GM21717 (cell line): ENCODE measurements around the gene PRKAR1B.

ENCODE experiments used
- ATAC-seq: cut with Tn5 transposase; IDR thresholded peaks from one replicate; pipeline ENCODE4 v1.9.1; 2021; ENCODE audit warnings: mild to moderate bottlenecking, moderate library complexity; ENCODE audit not compliant: unreplicated experiment

PRKAR1B gene

DNA sequence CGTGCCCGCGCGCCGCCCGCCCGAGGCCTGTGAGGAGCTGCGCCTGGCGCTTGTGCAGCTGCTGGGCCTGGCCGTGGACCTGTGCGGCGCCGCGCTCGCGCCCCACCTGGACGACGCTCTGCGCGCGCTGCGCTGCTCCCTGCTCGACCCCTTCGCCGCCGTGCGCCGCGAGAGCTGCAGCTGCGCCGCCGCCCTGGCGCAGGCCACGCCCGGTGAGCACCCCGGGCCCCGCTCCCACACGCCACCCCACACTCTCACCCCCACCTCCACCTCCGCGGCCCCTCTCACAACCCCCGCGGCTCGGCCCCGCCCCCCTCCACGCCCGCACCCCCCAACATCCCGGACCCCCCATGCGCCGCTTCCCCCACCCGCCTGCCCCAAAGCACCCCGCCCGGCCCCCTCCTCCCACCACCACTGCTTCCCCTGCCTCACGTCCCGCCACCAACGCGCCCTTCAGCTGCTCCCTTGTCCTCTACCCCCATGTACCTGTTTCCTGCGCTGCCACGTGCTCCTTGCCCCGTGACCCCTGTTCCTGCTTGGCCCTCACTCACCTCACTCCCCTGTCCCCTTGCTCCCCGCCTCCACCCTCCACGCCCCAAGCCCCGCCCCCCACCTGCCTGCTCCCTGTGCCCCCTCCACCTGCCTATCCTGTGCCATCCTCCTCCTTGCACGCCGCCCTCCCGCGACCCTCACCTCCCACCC, at the start of gene PRKAR1B:
TSS of gene PRKAR1B (minus strand) at position 178 of the 702 bp plus-strand sequence. CDS start 15,776 bp downstream, outside the sequence.
- ATAC-seq: peak; percentile 37

- ATAC-seq: no peak
These were observed 49.3 kb upstream of the PRKAR1B start for GRCh38 chr7:776381-776780.

DNA sequence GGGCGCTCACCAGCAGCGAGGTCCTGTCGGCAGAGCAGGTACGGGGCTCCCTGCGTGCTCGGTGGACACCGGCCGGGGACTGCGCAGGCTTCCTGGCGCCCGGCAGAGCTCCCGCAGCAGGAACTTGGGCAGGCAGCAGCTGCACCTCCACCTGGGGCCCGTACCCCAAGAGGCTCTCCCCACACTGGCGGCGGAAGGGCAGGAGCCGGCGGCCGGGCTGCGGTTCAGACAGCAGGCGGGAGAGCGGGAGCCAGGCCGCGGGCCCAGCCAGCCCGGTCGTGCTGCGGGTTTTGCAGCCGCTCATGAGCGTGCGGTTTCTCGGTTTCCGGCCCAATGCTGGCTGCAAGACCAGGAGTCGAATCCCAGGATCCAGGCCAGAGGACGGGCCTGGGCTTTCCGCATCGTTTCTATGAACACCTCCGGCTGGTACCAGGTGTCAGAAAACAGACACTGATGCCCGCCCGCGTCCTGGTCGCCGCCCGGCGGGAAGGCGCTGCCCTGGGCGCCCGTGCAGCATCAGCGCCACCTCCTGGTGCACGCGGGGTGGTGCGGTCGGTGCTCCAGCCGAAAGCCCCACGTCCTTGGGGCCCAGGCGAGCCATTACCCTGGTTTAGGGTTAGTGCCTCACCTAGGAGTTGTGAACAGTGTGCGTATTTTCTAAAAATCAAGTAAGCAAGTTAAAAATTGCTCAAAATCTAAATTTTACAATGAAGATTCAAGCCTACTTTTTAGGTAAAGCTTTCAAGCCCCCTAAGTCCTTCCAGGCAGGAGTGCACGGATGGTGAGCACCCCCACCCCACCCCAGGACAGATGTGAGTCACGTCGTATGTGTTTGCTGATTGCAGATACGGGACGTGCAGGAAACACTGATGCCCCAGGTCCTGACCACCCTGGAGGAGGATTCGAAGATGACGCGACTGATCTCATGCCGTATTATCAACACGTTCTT, 47.4 kb upstream of the PRKAR1B start:
- ATAC-seq: no peak

DNA sequence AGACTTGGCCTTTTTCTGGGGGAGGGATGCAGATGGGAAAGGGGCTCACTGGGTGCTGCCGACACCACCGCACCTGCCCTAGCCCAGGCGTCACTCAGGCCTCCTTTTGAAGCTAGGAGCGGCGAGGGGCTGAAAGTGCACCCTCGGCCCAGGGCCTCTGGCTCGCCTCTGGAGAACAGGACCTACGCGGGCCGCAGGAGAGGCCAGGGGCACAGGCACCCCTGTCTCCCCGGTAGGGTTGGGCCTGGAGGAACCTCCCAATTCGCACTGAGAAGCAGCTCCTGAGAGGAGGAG, 46.5 kb upstream of the PRKAR1B start:
- ATAC-seq: no peak

- ATAC-seq: no peak
These were observed 46.0 kb upstream of the PRKAR1B start for GRCh38 chr7:772861-773621.

DNA sequence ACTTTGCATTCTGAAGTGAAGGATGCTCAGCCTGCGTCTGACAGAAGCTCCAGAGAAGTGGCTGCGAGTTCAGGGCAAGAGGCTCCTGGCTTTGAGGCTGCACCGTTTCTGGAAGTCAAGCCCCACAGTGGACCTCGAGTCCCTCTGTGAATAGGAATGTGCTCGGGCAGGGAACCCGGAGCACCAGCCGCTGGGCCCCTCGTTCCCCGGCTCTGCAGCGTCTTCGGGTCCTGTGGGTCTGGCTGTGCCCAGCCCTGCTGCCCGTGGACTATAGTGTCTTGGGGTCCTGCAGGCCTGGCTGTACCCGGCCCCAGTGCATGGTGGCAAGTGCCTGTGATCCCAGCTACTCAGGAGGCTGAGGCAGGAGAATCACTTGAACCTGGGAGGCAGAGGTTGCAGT, 45.3 kb upstream of the PRKAR1B start:
- ATAC-seq: no peak

DNA sequence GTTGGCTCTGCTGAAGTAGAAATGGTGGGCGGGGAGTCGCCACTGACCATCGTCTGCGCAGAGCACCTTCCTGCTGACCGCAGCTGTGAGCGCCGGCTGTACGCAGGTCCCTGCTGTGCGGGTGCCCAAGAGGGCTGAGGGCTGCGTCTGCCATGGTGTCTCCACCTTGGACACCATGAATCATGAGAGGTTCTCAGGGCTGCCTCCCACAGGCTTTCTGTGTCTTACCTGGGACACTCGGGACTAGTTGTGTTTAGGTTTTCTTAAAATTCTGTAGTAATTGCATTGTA, 44.9 kb upstream of the PRKAR1B start:
- no peak for ATAC-seq

GRCh38 chr7:771234-772004, 44.3 kb upstream of the PRKAR1B start:
- no peak for ATAC-seq

GRCh38 chr7:770741-771166, 43.7 kb upstream of the PRKAR1B start:
- ATAC-seq: no peak

- ATAC-seq: no peak
These were observed 43.3 kb upstream of the PRKAR1B start for GRCh38 chr7:770336-770735.

DNA sequence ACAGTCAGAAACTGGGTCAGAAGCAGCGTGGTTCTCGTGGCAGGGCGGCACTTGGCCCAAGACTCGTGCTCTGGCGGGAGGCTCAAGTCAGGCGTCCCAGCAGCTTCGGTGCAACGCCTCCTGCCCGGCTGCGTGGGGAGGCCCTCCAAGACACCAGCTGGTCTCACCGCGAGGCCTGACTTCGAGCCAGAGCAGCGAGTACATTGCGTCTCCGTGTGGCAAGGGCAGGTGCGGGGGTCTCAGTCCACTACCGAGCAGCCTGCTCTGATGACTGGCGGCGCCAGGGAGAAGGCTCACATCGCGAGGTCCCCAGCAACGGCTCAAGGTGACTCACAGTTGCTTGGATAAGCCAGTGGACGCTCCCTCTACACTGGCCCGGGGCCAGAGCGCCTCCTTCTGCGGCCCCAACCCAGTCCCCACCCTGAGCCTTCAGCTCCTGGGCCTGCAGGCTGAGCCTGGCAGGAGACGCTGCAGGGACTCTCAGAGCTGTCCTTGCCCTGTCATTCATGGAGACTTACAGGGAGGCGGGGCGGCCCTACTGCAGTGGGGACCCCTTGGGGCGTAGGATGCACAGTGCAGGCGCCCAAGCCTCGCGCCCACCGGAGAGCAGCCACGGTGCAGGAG, 41.9 kb upstream of the PRKAR1B start:
- ATAC-seq: no peak

DNA sequence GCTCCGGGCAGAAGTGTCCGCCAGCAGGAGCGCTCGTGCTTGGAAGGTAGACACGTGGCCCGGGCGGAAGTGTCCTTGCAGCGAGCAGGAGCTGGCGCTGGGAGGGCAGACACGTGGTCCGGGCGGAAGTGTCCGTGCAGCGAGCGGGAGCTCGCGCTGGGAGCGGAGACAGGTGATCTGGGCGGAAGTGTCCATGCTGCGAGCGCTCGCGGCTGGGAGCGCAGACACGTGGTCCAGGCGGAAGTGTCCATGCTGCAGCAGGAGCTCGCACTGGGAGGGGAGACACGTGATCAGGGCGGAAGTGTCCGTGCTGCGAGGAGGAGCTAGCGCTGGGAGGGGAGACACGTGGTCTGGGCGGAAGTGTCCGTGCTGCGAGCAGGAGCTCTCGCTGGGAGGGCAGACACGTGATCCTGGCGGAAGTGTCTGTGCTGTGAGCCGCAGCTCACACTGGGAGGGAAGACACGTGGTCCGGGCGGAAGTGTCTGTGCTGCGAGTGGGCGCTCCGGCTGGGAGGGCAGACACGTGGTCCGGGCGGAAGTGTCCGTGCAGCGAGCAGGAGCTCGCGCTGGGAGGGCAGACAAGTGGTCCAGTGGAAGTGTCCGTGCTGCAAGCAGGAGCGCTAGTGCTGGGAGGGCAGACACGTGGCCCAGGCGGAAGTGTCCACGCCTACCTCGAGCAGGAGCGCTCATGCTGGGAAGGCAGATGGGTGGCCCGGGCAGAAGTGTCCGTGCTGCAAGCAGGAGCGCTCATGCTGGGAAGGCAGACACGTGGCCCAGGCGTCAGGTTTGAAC, 41.1 kb upstream of the PRKAR1B start:
- no peak for ATAC-seq

DNA sequence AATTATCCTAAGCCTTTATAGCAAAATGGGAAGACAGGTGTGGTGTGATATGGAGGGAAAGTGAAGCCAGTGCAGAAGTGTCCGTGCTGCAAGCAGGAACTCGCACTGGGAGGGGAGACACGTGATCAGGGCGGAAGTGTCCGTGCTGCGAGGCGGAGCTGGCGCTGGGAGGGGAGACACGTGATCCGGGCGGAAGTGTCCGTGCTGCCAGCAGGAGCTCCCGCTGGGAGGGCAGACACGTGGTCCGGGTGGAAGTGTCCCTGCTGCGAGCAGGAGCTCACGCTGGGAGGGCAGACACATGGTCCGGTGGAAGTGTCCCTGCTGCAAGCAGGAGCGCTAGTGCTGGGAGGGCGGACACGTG, 40.5 kb upstream of the PRKAR1B start:
- no peak for ATAC-seq

- ATAC-seq: no peak
These were observed 38.3 kb upstream of the PRKAR1B start for GRCh38 chr7:765383-765782.

DNA sequence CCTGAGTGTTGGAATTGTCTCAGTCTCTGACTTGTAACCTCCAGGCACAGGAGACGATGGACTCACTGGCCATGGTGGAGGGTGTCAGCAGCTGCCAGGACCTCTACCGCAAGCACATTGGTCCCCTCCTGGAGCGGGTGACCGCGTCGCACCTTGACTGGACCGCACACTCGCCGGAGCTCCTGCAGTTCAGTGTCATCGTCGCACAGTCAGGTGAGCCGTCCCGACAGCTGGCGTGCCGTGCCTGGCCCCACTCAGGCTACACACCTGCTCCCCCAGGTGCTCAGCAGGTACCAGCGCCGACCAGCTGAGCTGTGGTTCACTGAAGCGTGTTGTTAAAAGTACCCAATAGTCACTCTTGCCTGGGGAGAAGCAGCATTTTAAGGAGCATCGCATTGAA, 36.7 kb upstream of the PRKAR1B start:
- ATAC-seq: no peak

- no peak for ATAC-seq
These were observed 35.8 kb upstream of the PRKAR1B start for GRCh38 chr7:762885-763284.

GRCh38 chr7:761631-762030, 34.5 kb upstream of the PRKAR1B start:
- no peak for ATAC-seq

GRCh38 chr7:761101-761500, 34.0 kb upstream of the PRKAR1B start:
- ATAC-seq: no peak

DNA sequence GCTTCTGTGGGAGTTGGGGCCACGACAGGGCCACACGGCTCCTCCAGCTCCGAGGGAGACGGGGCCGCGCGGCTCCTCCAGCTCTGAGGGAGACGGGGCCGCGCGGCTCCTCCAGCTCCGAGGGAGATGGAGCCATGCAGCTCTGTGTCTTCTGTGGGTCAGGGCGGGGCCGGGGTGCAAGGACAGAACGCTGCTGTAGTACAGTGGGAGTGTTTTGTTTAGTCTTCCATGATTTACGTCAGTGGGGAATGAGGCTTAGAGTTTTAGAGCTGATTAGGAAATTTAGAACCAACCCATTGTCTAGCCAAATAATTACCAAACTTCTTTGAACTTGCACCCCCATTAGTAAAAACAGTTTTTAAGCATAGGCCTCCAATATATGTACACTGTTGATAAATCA, 32.9 kb upstream of the PRKAR1B start:
- no peak for ATAC-seq

- ATAC-seq: no peak
These were observed 32.5 kb upstream of the PRKAR1B start for GRCh38 chr7:759569-759968.
